Effector CD4-positive, alpha-beta T cell (primary cell): ENCODE data around the gene FASTKD2.

Source experiments
- DNase-seq: peaks from one replicate; pipeline ENCODE4 v3.0.0-alpha.2; 2020
- total RNA-seq: gene quantifications from one replicate; lab custom pipeline; 2026; lab: John Stamatoyannopoulos, UW

FASTKD2 gene
- 57.0 reads per million, percentile 71 among the genes with 10 or more reads in this experiment for total RNA-seq

GRCh38 chr2:206765242-206766056 is at the start of gene FASTKD2, which contains the start of gene MDH1B:
Gene FASTKD2 (plus strand): TSS chr2:206765606. CDS start chr2:206766694, 1,088 bp downstream.
Gene MDH1B (minus strand): TSS chr2:206765328. CDS start chr2:206765271, 57 bp downstream.
- peak; percentile 74 for DNase-seq

GRCh38 chr2:206716623-206717022 is 48.8 kb upstream of the FASTKD2 start:
- no peak for DNase-seq

- DNase-seq: no peak
Observed at GRCh38 chr2:206718296-206718695, 47.1 kb upstream of the FASTKD2 start, which contains the start of gene DYTN. Gene DYTN (minus strand): TSS chr2:206718396. CDS start chr2:206718279, 117 bp downstream.

GRCh38 chr2:206721256-206721920 is 44.0 kb upstream of the FASTKD2 start:
- DNase-seq: no peak

- no peak for DNase-seq
Observed at GRCh38 chr2:206723288-206723687, 42.1 kb upstream of the FASTKD2 start.

- no peak for DNase-seq
Observed at GRCh38 chr2:206727287-206727686, 38.1 kb upstream of the FASTKD2 start.

- DNase-seq: no peak
Observed at GRCh38 chr2:206728277-206729199, 36.9 kb upstream of the FASTKD2 start.

GRCh38 chr2:206733341-206733740 is 32.1 kb upstream of the FASTKD2 start:
- DNase-seq: no peak

- DNase-seq: no peak
Observed at GRCh38 chr2:206736935-206737334, 28.5 kb upstream of the FASTKD2 start.

- no peak for DNase-seq
Observed at GRCh38 chr2:206739271-206739670, 26.1 kb upstream of the FASTKD2 start.

- no peak for DNase-seq
Observed at GRCh38 chr2:206740800-206741199, 24.6 kb upstream of the FASTKD2 start.

- DNase-seq: no peak
Observed at GRCh38 chr2:206756816-206757215, 8.6 kb upstream of the FASTKD2 start.

GRCh38 chr2:206764673-206765241 is 649 bp upstream of the FASTKD2 start:
- no peak for DNase-seq

GRCh38 chr2:206766057-206766930 is 888 bp downstream of the FASTKD2 start:
- DNase-seq: no peak

- no peak for DNase-seq
Observed at GRCh38 chr2:206774871-206775270, 9.5 kb downstream of the FASTKD2 start.

- no peak for DNase-seq
Observed at GRCh38 chr2:206776432-206776831, 11.0 kb downstream of the FASTKD2 start.

GRCh38 chr2:206780671-206781070 is 15.3 kb downstream of the FASTKD2 start:
- no peak for DNase-seq

GRCh38 chr2:206783718-206784117 is 18.3 kb downstream of the FASTKD2 start:
- DNase-seq: no peak

GRCh38 chr2:206784559-206785353 is 19.4 kb downstream of the FASTKD2 start:
- DNase-seq: no peak

- DNase-seq: no peak
Observed at GRCh38 chr2:206790311-206790935, 25.0 kb downstream of the FASTKD2 start.
